Upper lobe of left lung (tissue), 6 donors: ENCODE data around the gene DNMT3L. TPM values are rescaled to one million over a fixed set of nuclear protein-coding genes. Genes with fewer than 3 reads are reported as not detected.

Experiments used
- ATAC-seq, 2 donors: fragments of 200-7000 bp; cut with Tn5 transposase; one replicate each; pipeline ENCODE4 v1.9.1; 2022; ENCODE audit warnings: mild to moderate bottlenecking in 2 of 2, moderate library complexity in 2 of 2; ENCODE audit not compliant: low FRiP score in 2 of 2
- DNase-seq, 2 donors: peaks; one replicate each; pipeline ENCODE4 v3.0.0-alpha.2; 2019 to 2020
- H3K27ac ChIP-seq, 4 donors: fragments of 200-600 bp; sonication (generic); one replicate each; pipeline ENCODE4 v1.5.1; 2016 to 2019
- H3K27me3 ChIP-seq, 4 donors: fragments of 200-600 bp; sonication (generic); one replicate each; pipeline ENCODE4 v1.5.1; 2017 to 2019
- H3K36me3 ChIP-seq, 4 donors: fragments of 200-600 bp; sonication (generic); one replicate each; pipeline ENCODE4 v1.5.1; 2016 to 2019
- H3K4me1 ChIP-seq, 4 donors: fragments of 200-600 bp; sonication (generic); one replicate each; pipeline ENCODE4 v1.5.1; 2018 to 2019
- H3K4me3 ChIP-seq, 4 donors: fragments of 200-600 bp; sonication (generic); one replicate each; pipeline ENCODE4 v1.5.1; 2017 to 2019; ENCODE audit warnings: mild to moderate bottlenecking in 2 of 4, moderate library complexity in 1 of 4
- H3K9me3 ChIP-seq, 4 donors: fragments of 200-600 bp; sonication (generic); one replicate each; pipeline ENCODE4 v1.5.1; 2018 to 2019
- CTCF ChIP-seq, 6 experiments: fragments of 450-650 bp in 4 of 6; fragments of 200-600 bp in 2 of 6; sonication (generic) in 2 of 6; IDR thresholded peaks; one replicate each; pipeline ENCODE4 v1.5.1; 2016 to 2019; ENCODE audit warnings: antibody characterized with exemption in 6 of 6
- EP300 ChIP-seq, 4 donors: sonication (generic); formaldehyde crosslinking; IDR thresholded peaks; one replicate each; pipeline ENCODE4 v1.5.1; 2017; ENCODE audit warnings: antibody characterized with exemption in 4 of 4, control low read depth in 2 of 4
- POLR2A ChIP-seq, 4 donors: fragments of 450-650 bp; IDR thresholded peaks; one replicate each; pipeline ENCODE4 v1.5.1; 2016 to 2017; ENCODE audit warnings: antibody characterized with exemption in 4 of 4, mild to moderate bottlenecking in 2 of 4
- POLR2AphosphoS5 ChIP-seq, 2 donors: sonication (generic); formaldehyde crosslinking; IDR thresholded peaks; one replicate each; pipeline ENCODE4 v1.5.1; 2017; ENCODE audit warnings: antibody characterized with exemption in 2 of 2
- WGBS, 2 donors: methylation state at CpG; one replicate each; pipeline ENCODE4 v1.1.5; 2017 to 2018; 5-methylcytosine and 5-hydroxymethylcytosine counted together
- total RNA-seq, 6 donors: library from RNA; depleted of rRNA in 4 of 6; stranded (reverse); fragments of >200 nt in 4 of 6; gene quantifications; one replicate each; pipeline versions ENCODE4 v1.1.0 to v1.2.1, GENCODE V29; 2016 to 2021
- donor health status: DM: no; HTN: no; CAD: no; lungs with moderate emphysema.
- donor health status: DM: no; HTN: yes; CAD: no; lungs with severe emphysema.

DNMT3L gene
- total RNA-seq, 6 donors from 2014 or later: not detected

GRCh38 chr21:44295646-44296045, 33.9 kb upstream of the DNMT3L start:
- Histone ChIP-seq H3K9me3 (no peaks in the 10 kb centered on the region), H3K27ac (no peak overlapping the region), H3K36me3 (no peaks in the 10 kb centered on the region), H3K27me3 (no peaks in the 10 kb centered on the region), H3K4me1 (peaks cover 12 to 32% (median 17%) of the 10 kb centered on the region in 4 donors), H3K4me3 (no peak overlapping the region)
- ATAC-seq (no peak), DNase-seq (peak in 1 of 2 donors; percentile 41)
- no peak for TF ChIP-seq POLR2AphosphoS5 (IDR thresholded peaks at IDR 0.05)
- TF ChIP-seq POLR2A (IDR thresholded peaks at IDR 0.05): no peak
- no peak for TF ChIP-seq EP300 (IDR thresholded peaks at IDR 0.05)
- TF ChIP-seq CTCF (IDR thresholded peaks at IDR 0.05): no peak
- WGBS, 2 donors: 78 to 95% methylated on average over 4 to 10 of the region's 10 CpGs

DNA sequence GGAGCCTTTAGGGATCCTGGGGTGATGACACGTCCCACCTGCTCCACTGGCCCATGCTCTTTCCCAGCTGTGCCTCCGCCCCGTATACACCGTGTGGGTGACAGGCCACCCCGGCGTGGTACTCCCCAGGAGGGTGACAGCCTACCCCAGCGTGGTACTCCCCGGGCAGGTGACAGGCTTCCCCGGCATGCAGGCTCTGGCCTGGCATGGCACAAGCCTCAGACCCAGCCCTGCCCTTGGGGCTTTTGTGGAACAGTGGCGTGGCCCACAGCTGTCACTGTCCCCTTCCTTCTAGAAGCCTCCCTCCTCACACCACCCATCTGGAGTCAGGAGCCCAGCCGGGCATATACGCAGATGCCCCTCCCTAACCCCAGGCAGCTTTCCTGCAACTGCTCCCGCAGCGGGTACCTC, 33.5 kb upstream of the DNMT3L start:
- ATAC-seq (no peak), DNase-seq (no peak)
- no peak overlapping the region for H3K4me3 ChIP-seq
- H3K27me3 ChIP-seq: no peaks in the 10 kb centered on the region
- WGBS, 2 donors: 78 to 84% methylated on average over 13 to 14 of the region's 14 CpGs
- H3K27ac ChIP-seq: no peak overlapping the region
- H3K9me3 ChIP-seq: no peaks in the 10 kb centered on the region
- TF ChIP-seq CTCF (IDR thresholded peaks at IDR 0.05): no peak
- TF ChIP-seq EP300 (IDR thresholded peaks at IDR 0.05): no peak
- H3K4me1 ChIP-seq: peaks cover 12 to 28% (median 16%) of the 10 kb centered on the region in 4 donors
- H3K36me3 ChIP-seq: no peaks in the 10 kb centered on the region

DNA sequence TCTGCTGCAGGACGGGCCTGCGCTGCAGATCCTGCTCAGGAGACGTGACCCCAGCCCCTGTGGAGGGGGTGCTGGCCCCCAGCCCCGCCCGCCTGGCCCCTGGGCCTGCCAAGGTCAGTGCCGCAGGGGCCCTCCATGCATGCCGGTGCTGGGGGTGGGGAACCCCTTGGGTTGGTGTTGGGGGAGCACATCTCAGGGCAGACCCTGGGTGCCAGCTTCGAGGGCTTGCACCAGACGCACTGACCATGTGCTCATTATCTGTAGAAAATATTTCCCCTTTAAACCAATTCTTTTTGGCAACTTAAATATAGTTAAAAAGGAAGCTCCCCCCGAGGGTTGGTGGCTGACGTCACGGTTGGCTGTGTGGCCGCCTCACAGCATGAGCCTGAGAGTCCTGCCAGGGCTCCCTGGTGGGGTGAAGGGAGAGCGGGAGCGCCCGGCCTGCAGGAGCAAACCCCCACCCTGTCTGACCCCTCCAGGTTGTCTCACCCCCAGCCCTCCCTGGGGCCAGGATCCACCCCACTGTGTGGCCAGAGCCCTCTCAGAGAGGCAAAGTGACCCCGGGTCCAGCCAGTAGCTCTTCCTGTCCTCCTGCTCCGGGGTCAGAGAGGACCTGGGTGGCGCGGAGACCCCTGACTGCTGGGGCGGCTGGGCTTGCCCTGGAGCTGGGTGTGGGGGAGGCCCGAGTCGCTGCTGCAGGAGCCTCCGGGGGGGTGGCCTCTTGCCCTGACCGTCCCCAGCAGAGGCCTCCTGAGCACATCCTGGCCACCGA, 32.9 kb upstream of the DNMT3L start:
- DNase-seq (peak in 1 of 2 donors; percentile 87), ATAC-seq (peak in 1 of 2 donors; percentile 39)
- Histone ChIP-seq H3K9me3 (no peaks in the 10 kb centered on the region), H3K27ac (no peak overlapping the region), H3K27me3 (no peaks in the 10 kb centered on the region), H3K4me3 (no peak overlapping the region), H3K36me3 (no peaks in the 10 kb centered on the region), H3K4me1 (peaks cover 12 to 27% (median 15%) of the 10 kb centered on the region in 4 donors)
- 58 to 74% methylated on average over 11 to 21 of the region's 26 CpGs for WGBS, 2 donors
- TF ChIP-seq POLR2AphosphoS5 (IDR thresholded peaks at IDR 0.05) (no peak), CTCF (IDR thresholded peaks at IDR 0.05) (no peak), POLR2A (IDR thresholded peaks at IDR 0.05) (no peak), EP300 (IDR thresholded peaks at IDR 0.05) (no peak)

DNA sequence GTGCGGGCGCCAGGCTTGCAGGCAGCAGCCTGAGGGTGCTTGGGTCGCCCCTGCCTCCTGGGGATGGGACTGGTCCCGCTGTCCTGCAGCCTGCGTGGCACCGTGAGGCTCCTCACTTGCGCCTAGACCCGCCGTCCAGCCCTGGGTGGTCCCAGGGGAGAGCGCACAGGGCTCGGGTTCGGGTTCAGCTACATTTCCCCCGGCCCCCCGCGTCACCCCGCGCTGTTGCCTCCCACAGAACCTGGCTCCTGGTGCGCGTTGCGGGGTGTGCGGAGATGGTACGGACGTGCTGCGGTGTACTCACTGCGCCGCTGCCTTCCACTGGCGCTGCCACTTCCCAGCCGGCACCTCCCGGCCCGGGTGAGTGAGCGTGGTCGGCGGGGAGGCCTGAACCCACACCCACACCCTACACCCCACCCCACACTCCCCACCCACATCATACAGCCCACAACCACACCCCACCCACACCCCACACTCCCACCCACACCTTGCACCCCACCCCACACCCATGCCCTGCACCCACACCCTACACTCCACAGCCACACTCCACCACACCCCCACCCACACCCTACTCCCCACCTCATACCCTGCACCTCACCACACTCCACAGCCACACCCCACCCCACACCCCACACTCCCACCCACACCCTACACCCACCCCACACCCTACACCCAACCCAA, 32.0 kb upstream of the DNMT3L start:
- 90 to 95% methylated on average over 25 to 30 of the region's 33 CpGs for WGBS, 2 donors
- no peak for ATAC-seq
- H3K4me1 ChIP-seq: peaks cover 8 to 19% (median 10%) of the 10 kb centered on the region in 4 donors

DNA sequence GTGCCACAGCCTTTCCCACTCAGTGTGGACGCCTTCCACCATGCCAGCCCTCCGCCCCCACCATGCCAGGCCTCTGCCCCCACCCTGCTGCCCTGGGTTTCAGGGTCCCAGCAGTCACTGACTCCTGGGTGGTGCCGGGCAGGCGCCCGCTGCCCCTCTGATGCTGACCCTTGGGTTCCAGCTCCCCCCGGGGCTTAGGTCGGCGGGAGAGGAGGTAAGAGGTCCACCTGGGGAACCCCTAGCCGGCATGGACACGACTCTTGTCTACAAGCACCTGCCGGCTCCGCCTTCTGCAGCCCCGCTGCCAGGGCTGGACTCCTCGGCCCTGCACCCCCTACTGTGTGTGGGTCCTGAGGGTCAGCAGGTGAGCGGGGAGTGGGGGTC, 31.1 kb upstream of the DNMT3L start:
- DNase-seq: peak in 1 of 2 donors; percentile 80
- H3K27ac ChIP-seq: no peak overlapping the region
- ATAC-seq: no peak
- H3K36me3 ChIP-seq: no peaks in the 10 kb centered on the region
- 84 to 91% methylated on average over 10 to 12 of the region's 15 CpGs for WGBS, 2 donors
- TF ChIP-seq CTCF (IDR thresholded peaks at IDR 0.05): no peak
- no peak for TF ChIP-seq POLR2AphosphoS5 (IDR thresholded peaks at IDR 0.05)
- H3K9me3 ChIP-seq: no peaks in the 10 kb centered on the region
- H3K4me3 ChIP-seq: no peak overlapping the region
- H3K27me3 ChIP-seq: no peaks in the 10 kb centered on the region
- peaks cover 5 to 12% (median 6%) of the 10 kb centered on the region in 4 donors for H3K4me1 ChIP-seq

More for the DNA sequence above, 32.0 kb upstream of the DNMT3L start:
- Histone ChIP-seq H3K9me3 (no peaks in the 10 kb centered on the region), H3K27ac (no peak overlapping the region), H3K4me3 (no peak overlapping the region), H3K36me3 (no peaks in the 10 kb centered on the region), H3K27me3 (no peaks in the 10 kb centered on the region)
- peak in 1 of 2 donors; percentile 79 for DNase-seq
- TF ChIP-seq POLR2AphosphoS5 (IDR thresholded peaks at IDR 0.05) (no peak), POLR2A (IDR thresholded peaks at IDR 0.05) (no peak)
